HG03442 (cell line): ENCODE results near the gene DPP6.
A peak's percentile ranks its signal among the peaks of the same experiment; 100 is the strongest.

Source experiments
- ATAC-seq: cut with Tn5 transposase; IDR thresholded peaks from one replicate; pipeline ENCODE4 v1.9.1; 2021; ENCODE audit warnings: mild to moderate bottlenecking, moderate library complexity; ENCODE audit not compliant: unreplicated experiment

Gene DPP6

DNA sequence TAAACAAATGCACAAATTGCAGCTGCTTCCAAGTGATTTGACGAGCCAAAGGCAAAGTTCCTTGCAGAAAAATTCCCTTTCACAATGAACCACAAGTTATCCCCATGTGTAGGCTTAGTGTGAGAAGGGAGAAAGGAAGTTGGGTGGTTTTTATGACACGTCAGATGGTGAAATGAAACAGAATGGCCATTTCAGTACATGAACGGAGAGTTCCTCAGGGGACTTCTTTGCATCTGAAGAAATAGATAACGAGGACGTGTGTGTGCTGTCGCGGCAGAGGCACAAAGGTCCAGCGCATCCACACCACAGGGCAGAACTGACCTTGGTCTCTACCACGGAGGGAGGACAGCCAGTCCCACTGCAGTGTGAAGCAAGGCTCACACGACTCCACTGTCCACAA lies 814.9 kb downstream of the DPP6 start:
- peak; percentile 73 for ATAC-seq

DNA sequence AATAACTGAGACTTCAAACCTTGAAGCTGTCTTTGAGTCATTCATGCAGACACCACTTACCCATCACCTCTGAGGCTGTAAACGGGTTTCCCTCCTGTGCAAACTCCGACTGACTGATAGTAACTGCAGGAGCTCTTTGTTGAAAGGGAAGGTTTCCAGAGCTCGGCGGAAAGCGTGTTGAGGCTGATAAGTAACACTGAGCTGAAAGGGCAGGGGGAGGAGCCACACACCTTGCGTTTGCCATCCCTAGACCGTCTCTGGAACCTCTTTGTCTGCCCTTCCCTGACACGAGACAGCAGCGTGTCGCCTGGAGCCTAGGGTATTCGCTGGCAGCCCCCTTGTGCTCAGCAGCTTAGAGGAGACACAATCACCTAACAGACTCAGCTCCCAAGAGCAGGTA lies 816.7 kb downstream of the DPP6 start:
- ATAC-seq, result no peak

DNA sequence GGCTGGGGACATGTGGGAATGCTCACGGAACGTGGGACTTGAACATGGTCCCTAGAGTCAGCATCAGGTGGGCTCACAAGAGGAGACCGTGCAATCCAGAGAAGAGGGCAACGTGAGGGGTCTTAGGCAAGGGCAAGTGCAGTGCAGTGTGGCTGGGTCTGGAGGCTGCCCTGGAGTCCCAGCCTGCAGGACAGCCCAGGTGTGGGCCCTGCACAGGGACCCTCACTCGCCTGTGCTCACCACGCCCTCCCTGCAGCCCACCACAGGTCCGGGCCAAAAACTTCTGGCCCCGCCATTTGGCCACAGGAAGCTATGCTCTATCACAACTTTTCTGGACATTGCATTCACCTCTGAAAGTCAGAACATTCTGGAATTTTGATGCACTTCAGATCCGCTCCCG lies 817.2 kb downstream of the DPP6 start:
- no peak for ATAC-seq

DNA sequence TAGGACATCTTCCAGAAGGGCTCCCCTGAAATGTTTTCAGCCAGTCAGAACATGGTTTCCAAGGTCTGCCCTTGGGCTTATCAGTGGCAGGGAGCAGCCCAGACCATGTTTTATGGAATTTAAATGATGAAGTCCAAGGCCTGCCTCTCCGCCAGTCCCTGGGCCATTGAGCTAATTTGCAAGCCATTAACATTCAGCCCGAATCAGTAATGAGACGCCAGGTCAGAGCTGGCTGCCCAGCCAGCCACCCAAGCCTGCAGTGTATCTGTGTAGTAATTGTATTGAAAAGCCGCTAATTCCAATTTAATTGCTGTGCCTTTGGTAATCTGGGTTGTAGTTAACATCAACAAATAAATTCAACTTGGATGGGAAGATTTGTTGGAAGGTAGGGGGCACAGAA lies 819.3 kb downstream of the DPP6 start:
- no peak for ATAC-seq

DNA sequence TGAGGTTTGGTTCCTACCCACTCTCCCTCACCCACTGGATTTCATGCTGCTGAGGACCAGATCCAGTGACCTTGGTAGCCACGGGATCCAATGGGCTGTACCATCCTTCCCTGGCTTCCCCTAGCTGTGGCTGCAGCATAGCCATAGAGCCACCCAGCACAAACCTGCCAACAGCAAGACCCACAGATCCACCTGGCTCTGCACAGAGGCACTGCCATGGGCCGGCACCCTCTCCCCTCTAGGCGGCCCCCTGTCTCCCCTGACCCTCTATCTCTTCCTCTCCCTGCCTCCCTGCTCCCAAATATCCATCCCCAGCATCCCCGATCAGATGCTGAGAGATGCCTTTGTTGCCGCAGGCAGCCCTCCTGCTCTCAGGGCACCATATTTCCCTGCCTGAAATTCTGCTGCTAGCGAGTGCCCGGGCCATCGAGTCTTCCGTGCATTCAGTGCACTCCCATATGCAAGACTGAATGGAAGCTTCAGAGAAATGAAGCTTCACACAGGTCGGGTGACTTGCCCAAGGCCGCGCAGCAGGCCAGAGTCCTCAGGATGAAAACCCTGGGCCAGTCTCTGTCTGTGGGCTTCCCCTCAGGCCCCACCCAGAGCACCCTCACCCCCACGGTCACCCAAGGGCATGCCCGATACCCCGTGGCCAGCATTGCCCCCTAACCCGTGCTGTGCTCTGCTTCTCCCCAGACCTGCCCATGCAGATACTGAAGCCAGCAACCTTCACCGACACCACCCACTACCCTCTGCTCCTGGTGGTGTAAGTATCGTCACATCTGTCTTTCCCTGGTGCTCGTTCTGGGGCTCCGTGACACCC lies 819.9 kb downstream of the DPP6 start:
- no peak for ATAC-seq

DNA sequence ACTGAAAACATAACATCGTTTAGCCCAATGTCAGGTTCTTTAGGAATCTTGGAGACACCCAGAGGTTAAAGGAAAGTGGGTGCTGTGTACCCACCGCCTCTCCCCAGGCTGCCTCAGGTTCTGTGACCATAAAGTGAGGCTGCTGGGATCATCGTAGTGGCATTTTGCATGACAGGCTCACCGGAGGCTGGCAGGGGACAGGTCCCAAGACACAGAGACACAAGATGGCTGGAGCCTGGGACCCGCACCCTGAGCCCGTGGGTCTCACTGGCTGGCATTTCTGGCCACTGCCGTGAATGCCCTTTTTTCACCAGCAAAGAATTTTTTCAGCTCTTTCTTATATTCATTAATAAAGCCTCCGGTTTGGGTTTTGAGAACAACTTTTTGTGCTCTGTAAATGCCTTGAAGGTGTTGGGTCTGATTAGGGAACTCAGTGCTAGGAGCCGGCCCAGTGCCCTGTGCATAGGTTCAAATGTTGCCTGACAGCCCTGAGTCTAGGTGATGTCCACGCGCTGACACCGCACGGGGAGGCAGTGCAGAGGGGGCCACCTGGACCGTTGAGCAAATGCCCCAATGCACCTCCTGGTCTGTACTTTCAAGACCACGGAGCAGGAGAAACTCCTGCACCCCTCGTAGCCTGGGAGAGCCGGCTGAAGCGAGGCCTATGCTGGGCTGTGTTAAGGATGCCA lies 820.8 kb downstream of the DPP6 start:
- no peak for ATAC-seq

DNA sequence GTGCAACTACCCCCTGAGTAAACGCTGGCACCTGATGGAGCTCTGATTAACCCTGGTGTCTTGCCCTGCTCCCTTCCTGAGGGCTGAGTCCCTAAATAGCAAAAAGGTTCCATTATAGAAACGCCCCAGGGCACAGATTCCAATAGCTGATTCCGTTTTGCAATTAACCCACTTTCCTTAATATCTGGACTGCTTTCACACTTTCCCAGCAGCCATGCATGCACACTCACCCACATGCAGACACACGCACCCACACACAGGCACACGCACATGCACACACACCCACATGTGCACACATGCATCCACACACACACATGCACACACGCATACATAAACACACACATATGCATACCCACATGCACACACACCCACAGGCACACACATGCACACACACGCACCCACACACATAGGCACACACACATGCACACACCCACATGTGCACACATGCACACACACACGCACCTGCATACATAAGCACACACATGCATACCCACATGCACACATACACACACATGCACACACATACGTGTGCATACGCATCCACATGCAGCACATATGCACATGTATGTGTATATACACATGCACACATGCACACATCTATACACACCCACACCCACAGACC lies 821.4 kb downstream of the DPP6 start:
- ATAC-seq, result no peak

DNA sequence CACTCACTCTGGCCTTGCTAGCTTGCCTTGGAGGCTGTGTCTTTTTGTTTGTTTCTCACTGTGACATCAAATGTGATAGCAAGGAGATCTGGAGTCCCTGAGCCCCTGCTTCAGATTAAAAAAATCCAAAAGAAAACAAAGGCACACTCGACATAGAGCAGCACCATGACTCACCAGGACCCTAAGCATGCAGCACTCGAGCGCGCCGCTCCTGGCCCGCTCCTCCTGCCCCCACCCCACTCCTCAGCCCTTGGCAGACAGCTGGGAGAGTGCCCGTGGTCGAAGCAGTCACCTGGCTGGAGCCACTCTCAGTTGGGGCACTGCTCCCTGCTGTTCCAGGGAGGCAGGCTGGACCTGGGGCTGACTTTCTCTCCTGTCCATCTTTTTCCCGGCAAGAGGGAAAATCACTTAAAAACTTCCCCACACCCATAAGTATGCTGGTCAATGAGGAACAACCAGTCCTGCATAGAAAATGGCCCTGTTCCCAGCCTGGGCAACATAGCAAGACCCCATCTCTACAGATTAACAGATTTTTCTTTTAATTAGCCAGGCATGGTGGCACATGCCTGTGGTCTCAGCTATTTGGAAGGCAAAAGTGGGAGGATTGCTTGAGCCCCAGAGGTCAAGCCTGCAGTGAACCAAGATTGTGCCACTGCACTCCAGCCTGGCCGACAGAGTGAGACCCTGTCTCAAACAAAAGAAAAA lies 822.4 kb downstream of the DPP6 start:
- no peak for ATAC-seq

DNA sequence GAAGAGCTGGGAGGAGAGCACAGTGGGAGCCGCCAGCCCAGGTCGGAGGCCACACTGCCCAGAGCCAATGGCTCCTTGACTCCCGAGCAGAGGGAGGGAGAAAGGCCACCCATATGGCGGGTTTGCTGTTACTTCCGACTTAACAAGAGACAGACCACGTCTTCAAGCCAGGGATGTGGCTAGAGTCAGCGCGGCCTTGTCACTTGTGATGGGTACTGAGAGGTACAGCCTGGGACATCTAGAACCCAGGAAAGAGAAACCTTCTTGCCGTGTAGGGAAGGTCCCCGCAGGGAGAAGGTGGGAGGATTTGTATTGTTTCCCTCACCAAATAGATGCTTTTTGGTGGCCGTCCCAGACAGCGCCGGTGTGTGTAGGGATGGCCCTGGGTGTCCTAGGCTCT lies 823.1 kb downstream of the DPP6 start:
- no peak for ATAC-seq

DNA sequence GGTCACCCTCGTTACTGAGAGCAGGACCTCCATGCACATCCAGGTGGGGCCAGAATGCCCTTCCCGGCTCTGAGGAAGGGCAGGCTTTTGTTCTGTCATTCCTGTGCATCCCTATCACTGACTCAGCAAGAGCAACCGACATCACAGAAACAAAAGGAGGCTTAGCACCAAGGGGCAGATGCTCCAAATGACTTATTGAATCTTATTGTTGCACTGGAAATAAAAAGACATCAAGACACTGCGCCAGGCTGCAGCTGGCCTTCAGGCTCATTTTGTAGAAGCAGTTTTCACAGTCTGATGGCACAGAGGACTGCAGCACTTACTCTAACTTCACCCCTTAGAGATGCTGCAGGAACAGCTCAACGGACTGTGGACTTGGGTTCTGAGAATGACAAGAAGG lies 824.3 kb downstream of the DPP6 start:
- no peak for ATAC-seq

DNA sequence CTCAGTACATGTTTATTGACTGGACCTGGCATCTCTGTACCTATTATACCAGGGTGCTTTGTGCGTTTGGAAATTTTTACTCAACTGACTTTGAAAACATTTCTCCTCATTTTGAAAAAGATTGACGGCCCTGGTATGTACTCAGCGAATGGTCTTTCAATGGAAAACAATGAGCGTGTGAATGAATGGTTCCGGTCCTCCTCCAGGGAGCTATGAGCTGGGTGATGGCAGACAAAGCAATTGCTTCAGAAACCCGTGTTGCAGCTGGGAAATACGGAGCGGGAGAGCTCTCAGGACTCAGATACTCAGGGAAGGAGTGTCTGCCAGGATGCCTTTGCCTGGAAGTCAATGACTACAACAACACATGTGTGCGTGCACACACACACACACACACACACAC lies 824.8 kb downstream of the DPP6 start:
- ATAC-seq, result no peak

DNA sequence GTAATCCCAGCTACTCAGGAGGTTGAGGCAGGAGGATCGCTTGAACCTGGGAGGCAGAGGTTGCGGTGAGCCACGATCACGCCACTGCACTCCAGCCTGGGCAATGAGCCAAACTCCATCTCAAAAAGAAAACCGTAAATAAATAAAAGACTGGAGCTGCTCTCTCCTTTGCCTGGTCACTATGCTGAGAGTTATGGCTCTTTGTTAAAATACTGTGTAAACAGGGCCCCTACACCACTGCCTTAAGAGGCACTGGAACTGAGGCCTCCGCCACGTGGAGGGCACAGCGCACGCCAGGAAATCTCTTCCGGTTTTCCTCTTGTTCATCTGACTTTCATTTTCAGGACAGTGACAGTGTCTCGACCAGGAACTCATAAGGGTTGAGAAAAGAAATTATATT lies 827.4 kb downstream of the DPP6 start:
- ATAC-seq, result no peak

DNA sequence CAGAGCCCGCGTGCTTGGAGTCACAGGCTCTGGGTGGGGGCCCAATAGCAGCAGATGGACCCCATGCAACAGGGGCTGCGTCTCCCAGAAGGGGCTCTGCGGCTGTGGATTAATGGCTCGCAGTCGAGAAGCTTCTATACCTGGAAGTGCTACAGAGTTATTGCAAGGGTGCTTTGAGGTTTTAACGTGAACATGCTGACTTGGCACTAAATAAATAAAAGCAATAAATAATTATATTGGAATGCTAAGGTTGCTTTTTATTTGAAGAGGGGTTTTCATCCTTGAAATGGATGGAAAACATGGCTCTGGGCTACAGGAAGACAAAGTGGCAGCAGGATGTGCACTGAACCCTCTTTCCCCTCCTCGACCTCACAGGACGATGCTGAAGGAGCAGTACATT lies 828.3 kb downstream of the DPP6 start:
- ATAC-seq, result no peak

DNA sequence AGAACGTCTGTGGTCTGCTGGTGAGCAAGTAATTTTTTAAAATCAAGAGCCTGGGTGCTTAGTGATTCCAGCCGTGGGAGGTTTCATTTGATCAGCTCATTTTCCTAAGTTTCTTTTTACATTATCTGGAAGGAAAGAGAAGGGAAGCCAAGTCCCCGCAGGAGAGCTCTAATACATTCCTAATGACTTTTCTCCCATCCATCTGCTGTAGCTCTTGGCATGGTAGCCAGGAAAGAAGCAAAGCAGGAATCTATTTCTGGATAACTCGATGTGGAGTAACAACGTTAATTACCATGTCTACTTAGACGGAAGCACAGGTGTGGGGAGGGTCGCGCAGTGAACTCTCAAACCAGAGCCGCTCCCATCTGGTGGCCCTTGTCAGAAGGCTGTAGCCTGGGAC lies 828.8 kb downstream of the DPP6 start:
- ATAC-seq, result no peak

DNA sequence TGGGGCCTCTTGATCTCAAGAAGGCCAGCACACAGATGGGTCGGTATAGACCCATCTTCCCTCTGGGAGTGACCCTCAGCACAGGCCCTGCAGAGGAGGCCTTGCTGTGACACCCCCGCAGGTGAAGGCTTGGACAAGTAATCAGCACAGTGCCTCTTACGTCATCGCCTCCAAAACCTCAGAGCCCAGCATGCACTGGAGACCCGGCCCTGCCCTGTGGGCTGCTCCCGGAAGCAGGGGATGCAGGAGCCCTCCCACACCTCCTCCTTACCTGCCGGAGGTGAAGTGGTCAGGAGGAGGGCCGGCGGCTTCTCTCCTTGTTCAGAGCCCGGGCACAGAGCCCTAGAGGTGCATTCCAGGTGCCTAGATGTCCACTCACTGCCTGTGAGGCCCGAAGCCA lies 829.3 kb downstream of the DPP6 start:
- ATAC-seq, result no peak

DNA sequence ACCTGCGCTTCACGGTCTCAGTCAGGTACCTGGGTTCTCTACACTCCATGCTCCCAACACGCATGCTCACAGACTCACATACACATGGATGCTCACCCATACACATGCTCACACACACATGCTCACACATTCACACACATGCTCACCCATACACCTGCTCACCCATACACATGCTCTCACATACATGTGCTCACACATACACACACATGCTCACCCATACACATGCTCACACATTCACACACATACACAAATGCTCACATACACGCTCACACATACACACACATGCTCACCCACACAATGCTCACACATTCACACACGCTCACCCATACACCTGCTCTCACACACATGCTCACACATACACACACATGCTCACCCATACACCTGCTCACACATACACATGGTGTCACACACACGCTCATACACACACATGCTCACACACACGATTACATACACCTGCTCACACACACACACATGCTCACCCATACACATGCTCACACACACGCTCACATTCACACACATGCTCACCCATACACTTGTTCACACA lies 830.8 kb downstream of the DPP6 start:
- no peak for ATAC-seq

DNA sequence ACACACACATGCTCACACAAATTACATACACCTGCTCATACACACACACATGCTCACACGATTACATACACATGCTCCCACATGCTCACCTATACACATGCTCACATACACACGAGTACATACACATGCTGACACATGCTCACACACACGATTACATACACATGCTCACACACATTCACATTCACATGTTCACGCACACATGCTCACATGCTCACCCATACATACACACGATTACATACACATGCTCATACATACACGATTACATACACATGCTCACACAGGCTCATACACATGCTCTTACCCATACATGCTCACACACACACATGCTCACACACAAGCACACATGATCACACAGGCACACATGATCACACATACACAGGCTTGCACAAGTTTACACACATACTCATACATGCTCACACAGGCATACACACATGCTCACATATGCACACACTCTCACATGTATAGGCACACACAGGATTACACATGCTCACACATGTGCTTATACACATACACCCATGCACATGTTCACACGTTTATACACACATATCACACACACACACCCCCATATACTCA lies 832.2 kb downstream of the DPP6 start:
- no peak for ATAC-seq

DNA sequence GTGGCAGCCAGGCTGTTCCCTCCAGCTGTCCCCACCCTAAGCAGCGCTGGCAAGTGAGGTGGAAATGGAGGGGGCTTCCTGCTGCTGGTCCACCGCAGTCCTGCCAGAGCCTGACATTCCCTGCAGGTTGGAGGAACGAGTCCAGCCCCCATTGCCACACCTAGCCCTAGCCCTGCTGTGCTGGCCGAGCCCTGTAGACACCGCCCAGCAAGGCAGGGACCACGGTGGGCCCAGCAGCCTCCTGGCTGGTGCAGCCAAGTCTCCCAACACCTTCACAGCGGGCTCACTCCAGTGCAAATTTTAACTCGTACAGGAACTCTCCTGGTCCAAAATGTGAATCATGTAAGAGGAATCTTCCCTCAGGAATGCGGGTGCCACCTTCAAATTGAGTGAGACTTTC lies 834.4 kb downstream of the DPP6 start:
- no peak for ATAC-seq

DNA sequence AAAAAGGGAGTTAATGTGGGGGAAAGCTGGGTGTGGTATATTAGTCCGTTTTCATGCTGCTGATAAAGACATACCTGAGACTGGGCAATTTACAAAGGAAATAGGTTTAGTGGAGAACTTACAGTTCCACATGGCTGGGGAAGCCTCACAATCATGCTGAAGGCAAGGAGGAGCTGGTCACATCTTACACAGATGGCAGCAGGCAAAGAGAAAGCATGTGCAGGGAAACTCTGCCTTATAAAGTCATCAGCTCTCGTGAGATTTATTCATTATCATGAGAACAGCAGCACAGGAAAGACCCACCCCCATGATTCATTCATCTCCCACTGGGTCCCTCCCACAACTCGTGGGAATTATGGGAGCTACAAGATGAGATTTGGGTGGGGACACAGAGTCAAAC lies 836.5 kb downstream of the DPP6 start:
- ATAC-seq, result no peak

DNA sequence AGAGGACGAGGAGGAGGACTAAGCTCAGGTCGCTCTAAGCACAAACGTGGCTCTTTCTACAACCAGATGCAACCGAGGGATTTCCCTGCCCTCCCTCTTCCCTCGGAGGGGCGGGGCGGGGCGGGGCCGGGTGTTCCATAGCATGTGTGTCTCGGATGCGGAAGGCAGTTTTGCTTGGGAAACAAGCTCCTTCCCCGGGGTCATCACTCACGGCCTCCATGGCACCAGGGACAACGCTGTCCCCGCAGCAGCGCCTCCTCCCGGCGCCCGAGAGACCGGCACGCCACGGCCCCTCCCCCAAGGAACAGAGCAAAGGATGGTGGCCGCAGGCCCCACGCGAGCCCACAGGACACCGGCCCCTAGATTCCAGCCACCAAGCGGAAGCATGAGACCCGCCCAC lies 840.3 kb downstream of the DPP6 start:
- no peak for ATAC-seq

DNA sequence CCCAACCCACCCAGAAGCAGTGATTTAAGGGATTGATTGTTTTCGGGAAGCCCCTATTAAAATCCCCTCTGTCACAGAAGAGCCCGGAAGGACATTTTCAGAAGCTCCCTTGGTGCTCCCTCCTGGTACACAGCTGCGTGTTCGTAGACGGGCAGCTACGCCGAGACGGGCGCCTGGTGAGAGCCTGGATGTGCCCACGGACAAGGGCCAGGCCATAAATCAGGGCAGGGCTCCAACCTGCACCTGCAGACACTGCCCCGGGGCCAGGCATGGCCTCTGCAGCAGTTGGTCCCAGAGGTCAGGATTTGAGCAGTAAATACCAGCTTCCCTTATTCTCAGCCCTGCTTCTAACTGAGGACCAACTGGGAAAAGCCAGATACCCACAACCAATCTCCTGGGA lies 843.9 kb downstream of the DPP6 start:
- no peak for ATAC-seq
